Vagina (tissue), 2 donors: ENCODE data around the gene TWF2. TPM values are rescaled to one million over a fixed set of nuclear protein-coding genes. Genes with fewer than 3 reads are reported as not detected.

Experiments
- DNase-seq, 2 donors: peaks; one replicate each; pipeline ENCODE4 v3.0.0-alpha.2; 2017; ENCODE audit errors: extremely low spot score in 2 of 2
- H3K27ac ChIP-seq: fragments of 200-600 bp; sonication (generic); one replicate; pipeline ENCODE4 v1.5.1; 2019
- H3K27me3 ChIP-seq: fragments of 200-600 bp; sonication (generic); one replicate; pipeline ENCODE4 v1.5.1; 2019
- H3K36me3 ChIP-seq, 2 donors: fragments of 200-600 bp; sonication (generic); one replicate each; pipeline ENCODE4 v1.5.1; 2017 to 2019
- H3K4me1 ChIP-seq: fragments of 200-600 bp; sonication (generic); one replicate; pipeline ENCODE4 v1.5.1; 2019
- H3K4me3 ChIP-seq, 2 donors: fragments of 200-600 bp; sonication (generic); 1 replicate in 1 of 2; 2 replicates in 1 of 2; pipeline ENCODE4 v1.5.1; 2016 to 2019
- H3K9me3 ChIP-seq: fragments of 200-600 bp; sonication (generic); one replicate; pipeline ENCODE4 v1.5.1; 2019
- CTCF ChIP-seq, 3 experiments: fragments of 450-650 bp in 2 of 3; fragments of 200-600 bp in 1 of 3; sonication (generic) in 1 of 3; IDR thresholded peaks; one replicate each; pipeline ENCODE4 v1.5.1; 2017 to 2019; ENCODE audit warnings: antibody characterized with exemption in 3 of 3, mild to moderate bottlenecking in 2 of 3, moderate library complexity in 2 of 3
- POLR2A ChIP-seq, 2 donors: fragments of 450-650 bp; IDR thresholded peaks; one replicate each; pipeline ENCODE4 v1.6.1; 2017; ENCODE audit warnings: antibody characterized with exemption in 2 of 2, mild to moderate bottlenecking in 2 of 2, moderate library complexity in 2 of 2
- POLR2AphosphoS5 ChIP-seq, 2 donors: sonication (generic); formaldehyde crosslinking; IDR thresholded peaks; one replicate each; pipeline ENCODE4 v1.9.0; 2017; ENCODE audit warnings: antibody characterized with exemption in 2 of 2, mild to moderate bottlenecking in 2 of 2, low read depth in 1 of 2; ENCODE audit not compliant: insufficient read depth in 1 of 2
- intact Hi-C: fragments of 100-400 bp; cut with DNase I; formaldehyde crosslinking; loops from one replicate; pipeline ENCODE4 v1.15.1; 2023
- microRNA counts, 2 donors: library from miRNA; unstranded; fragments of <30 nt; microRNA quantifications; one replicate each; lab custom pipeline; 2016 to 2017
- microRNA-seq: library from miRNA; unstranded; fragments of <30 nt; microRNA quantifications from one replicate; pipeline ENCODE4, GENCODE V29; 2017; ENCODE audit warnings: borderline number of aligned reads, borderline replicate concordance
- small RNA-seq: library from RNA; depleted of rRNA; stranded (forward); fragments of <200 nt; gene quantifications from one replicate; pipeline ENCODE3, GENCODE V24; 2016
- total RNA-seq: library from RNA; depleted of rRNA; stranded (reverse); fragments of >200 nt; gene quantifications from one replicate; pipeline ENCODE4 v1.2.3, GENCODE V29; 2016

TWF2 gene
- total RNA-seq, 1 donor from 2014 or later = 93.8 TPM

GRCh38 chr3:52182196-52182595 lies 56.8 kb downstream of the TWF2 start:
- peaks cover 2% of the 10 kb centered on the region for H3K4me1 ChIP-seq
- no peaks in the 10 kb centered on the region for H3K36me3 ChIP-seq
- intact Hi-C loops = no loop called here
- H3K27me3 ChIP-seq = no peaks in the 10 kb centered on the region
- TF ChIP-seq CTCF (IDR thresholded peaks at IDR 0.05) (no peak), POLR2A (IDR thresholded peaks at IDR 0.05) (no peak), POLR2AphosphoS5 (IDR thresholded peaks at IDR 0.05; ENCODE audit: insufficient read depth in 1 of 2, low read depth in 1 of 2) (no peak)
- no peak overlapping the region for H3K27ac ChIP-seq
- DNase-seq = no peak
- no peaks in the 10 kb centered on the region for H3K9me3 ChIP-seq
- H3K4me3 ChIP-seq = no peak overlapping the region

- Histone ChIP-seq H3K4me1 (peaks cover 9% of the 10 kb centered on the region), H3K36me3 (no peaks in the 10 kb centered on the region), H3K27ac (no peak overlapping the region), H3K4me3 (no peak overlapping the region), H3K9me3 (no peaks in the 10 kb centered on the region), H3K27me3 (no peaks in the 10 kb centered on the region)
- no peak for DNase-seq
- intact Hi-C loops = no loop called here
- TF ChIP-seq CTCF (IDR thresholded peaks at IDR 0.05) = no peak
- TF ChIP-seq POLR2AphosphoS5 (IDR thresholded peaks at IDR 0.05; ENCODE audit: insufficient read depth in 1 of 2, low read depth in 1 of 2) = no peak
- no peak for TF ChIP-seq POLR2A (IDR thresholded peaks at IDR 0.05)
These were observed 57.4 kb downstream of the TWF2 start for GRCh38 chr3:52181543-52181942.

MicroRNAs within 50 kb of the gene (microRNA counts, 767-probe panel; counts per million panel counts)
- microRNA hsa-let-7g-5p (lab: Ali Mortazavi, UCI) = 9,086 to 9,537 counts per million in 2 donors

Small RNAs within 50 kb of the gene (microRNA-seq; reads per million reads assigned to microRNA genes)
- 144,192 reads per million, percentile 100 among the genes with 10 or more reads in this experiment for gene MIRLET7G

Small RNAs within 50 kb of the gene (small RNA-seq; reads per million reads assigned to genes)
- gene MIRLET7G = 520 reads per million, percentile 98 among the genes with 10 or more reads in this experiment

Other genes with a start within 250 kb of the TWF2 start
- gene RPL29, start 243.3 kb downstream of the TWF2 start, total RNA-seq = 1,678 TPM
- 59.9 TPM for gene DUSP7, start 182.6 kb downstream of the TWF2 start, total RNA-seq
- 0.74 TPM for gene POC1A, start 84.7 kb downstream of the TWF2 start, total RNA-seq
- 41.5 TPM for gene ALAS1, start 41.0 kb downstream of the TWF2 start, total RNA-seq
- not detected for gene TLR9, start 13.5 kb downstream of the TWF2 start, total RNA-seq
- 25.0 TPM for gene PPM1M, start 6.6 kb upstream of the TWF2 start, total RNA-seq
- 44.4 TPM for gene WDR82, start 39.5 kb upstream of the TWF2 start, total RNA-seq
- gene GLYCTK, start 48.7 kb upstream of the TWF2 start, total RNA-seq = 10.3 TPM
- gene DNAH1, start 77.2 kb upstream of the TWF2 start, total RNA-seq = 12.3 TPM
- gene BAP1, start 170.8 kb upstream of the TWF2 start, total RNA-seq = 68.0 TPM
- gene PHF7, start 171.5 kb upstream of the TWF2 start, total RNA-seq = 13.5 TPM
- gene SEMA3G, start 205.9 kb upstream of the TWF2 start, total RNA-seq = 8.3 TPM
- gene TNNC1, start 214.9 kb upstream of the TWF2 start, total RNA-seq = 1.7 TPM
- gene NISCH, start 216.4 kb upstream of the TWF2 start, total RNA-seq = 103 TPM